HT1080 (cell line): ENCODE measurements around the gene SPECC1. TPM values are rescaled to one million over a fixed set of nuclear protein-coding genes. Genes with fewer than 3 reads are reported as not detected.
"Not testable (repeated sequence)": the region's sequence is repeated elsewhere in the genome, so short reads cannot be mapped to it uniquely, and the experiment has no call there.

ENCODE experiments used
- DNase-seq: peaks from one replicate; pipeline ENCODE4 v3.0.0-alpha.2; 2015; ENCODE audit warnings: low read depth
- total RNA-seq: library from RNA; depleted of rRNA; stranded (reverse); fragments of >200 nt; shearing (Covaris generic); gene quantifications from 2 replicates; pipeline ENCODE4 v1.2.3, GENCODE V29; 2014

SPECC1 gene
- total RNA-seq, 1 experiment from 2014 or later = 45.4 TPM

GRCh38 chr17:20092261-20092867 lies 83.2 kb downstream of the SPECC1 start:
- no peak for DNase-seq

GRCh38 chr17:20092973-20093626 lies 83.9 kb downstream of the SPECC1 start:
- no peak for DNase-seq

- DNase-seq = no peak
These were observed 85.6 kb downstream of the SPECC1 start for GRCh38 chr17:20094777-20095176.

GRCh38 chr17:20095336-20096080 lies 86.3 kb downstream of the SPECC1 start:
- peak; percentile 34 for DNase-seq

- no peak for DNase-seq
These were observed 87.3 kb downstream of the SPECC1 start for GRCh38 chr17:20096430-20096829.

- DNase-seq = no peak
These were observed 88.2 kb downstream of the SPECC1 start for GRCh38 chr17:20097330-20097729.

- DNase-seq = no peak
These were observed 89.2 kb downstream of the SPECC1 start for GRCh38 chr17:20098314-20098713.

- DNase-seq = not testable (repeated sequence)
These were observed 91.6 kb downstream of the SPECC1 start for GRCh38 chr17:20100806-20101205.

GRCh38 chr17:20103454-20104446 lies 94.6 kb downstream of the SPECC1 start:
- DNase-seq = no peak

GRCh38 chr17:20105539-20106280 lies 96.6 kb downstream of the SPECC1 start:
- no peak for DNase-seq

- not testable (repeated sequence) for DNase-seq
These were observed 97.3 kb downstream of the SPECC1 start for GRCh38 chr17:20106446-20106845.

GRCh38 chr17:20109076-20109475 lies 99.9 kb downstream of the SPECC1 start:
- DNase-seq = no peak

- no peak for DNase-seq
These were observed 102.4 kb downstream of the SPECC1 start for GRCh38 chr17:20111538-20111937.

GRCh38 chr17:20114466-20114865 lies 105.3 kb downstream of the SPECC1 start:
- DNase-seq = peak; percentile 54

GRCh38 chr17:20116683-20117309 lies 107.6 kb downstream of the SPECC1 start:
- DNase-seq = peak; percentile 54

GRCh38 chr17:20118280-20118679 lies 109.1 kb downstream of the SPECC1 start:
- DNase-seq = no peak

- DNase-seq = no peak
These were observed 111.7 kb downstream of the SPECC1 start for GRCh38 chr17:20120836-20121235.

GRCh38 chr17:20121359-20122253 lies 112.4 kb downstream of the SPECC1 start:
- DNase-seq = peak; percentile 68
